Colonic mucosa (tissue), 4 donors: ENCODE results near the gene DCLK3. TPM values are rescaled to one million over a fixed set of nuclear protein-coding genes. Genes with fewer than 3 reads are reported as not detected.

Experiments used
- DNase-seq: peaks from one replicate; pipeline ENCODE4 v3.0.0-alpha.2; 2020
- H3K27ac ChIP-seq: fragments of 200-600 bp; one replicate; pipeline ENCODE4 v1.8.0; 2021
- H3K27me3 ChIP-seq: fragments of 200-600 bp; one replicate; pipeline ENCODE4 v1.8.0; 2021
- H3K36me3 ChIP-seq: fragments of 200-600 bp; one replicate; pipeline ENCODE4 v1.8.0; 2021
- H3K4me1 ChIP-seq: fragments of 200-600 bp; one replicate; pipeline ENCODE4 v1.8.0; 2021; ENCODE audit warnings: mild to moderate bottlenecking
- H3K4me3 ChIP-seq: fragments of 200-600 bp; one replicate; pipeline ENCODE4 v1.8.0; 2021
- H3K9ac ChIP-seq, 2 donors: one replicate each; pipeline ENCODE4 v1.7.0; 2013; ENCODE audit warnings: control low read depth in 2 of 2, low read depth in 2 of 2, low read length in 2 of 2
- H3K9me3 ChIP-seq: fragments of 200-600 bp; one replicate; pipeline ENCODE4 v1.8.0; 2021
- intact Hi-C: fragments of 100-400 bp; cut with DNase I; formaldehyde crosslinking; loops from one replicate; pipeline ENCODE4 v1.14.1; 2022
- total RNA-seq, 2 donors: library from RNA; stranded (reverse); fragmentation: NEBNext Ultra II Directional in 1 of 2; extraction: Animal tissue kit (Norgen Biotek cat#: 25700) in 1 of 2; gene quantifications; one replicate each; pipeline ENCODE4 v1.2.1, GENCODE V29; 2021
- TF ChIP-seq, protein P1 (sequence below): fragments of 200-600 bp; IDR thresholded peaks from one replicate; pipeline ENCODE4 v1.8.0; 2022; ENCODE audit warnings: antibody characterized with exemption, mild to moderate bottlenecking
- donor health status: healthy.
- donor health status: DM: no; HTN: no; CAD: no.
- donor health status: DM: no; HTN: no; CAD: no.

DCLK3 gene
- total RNA-seq, 2 donors from 2014 or later, result 0.11 TPM; not detected in 1

DNA sequence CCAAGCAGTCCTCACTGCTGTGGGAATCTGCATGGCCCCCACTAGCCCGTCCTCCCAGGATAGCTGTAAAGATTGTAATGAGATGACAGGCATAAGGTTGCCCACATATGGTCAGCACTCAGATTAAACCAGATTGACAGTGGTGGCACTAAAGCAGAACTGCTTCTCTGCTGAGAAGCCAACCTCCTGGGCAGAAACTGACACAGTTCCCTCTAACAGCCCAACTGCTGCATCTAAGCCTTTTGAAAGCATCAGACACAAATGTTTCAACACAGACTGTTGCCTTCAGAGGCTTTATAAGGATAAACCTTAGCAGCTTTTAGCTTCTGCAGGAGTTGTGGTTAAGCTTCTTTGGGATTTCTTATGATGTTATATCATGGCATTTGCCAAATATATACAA, 13.0 kb downstream of the DCLK3 start:
- TF ChIP-seq, protein P1, sequence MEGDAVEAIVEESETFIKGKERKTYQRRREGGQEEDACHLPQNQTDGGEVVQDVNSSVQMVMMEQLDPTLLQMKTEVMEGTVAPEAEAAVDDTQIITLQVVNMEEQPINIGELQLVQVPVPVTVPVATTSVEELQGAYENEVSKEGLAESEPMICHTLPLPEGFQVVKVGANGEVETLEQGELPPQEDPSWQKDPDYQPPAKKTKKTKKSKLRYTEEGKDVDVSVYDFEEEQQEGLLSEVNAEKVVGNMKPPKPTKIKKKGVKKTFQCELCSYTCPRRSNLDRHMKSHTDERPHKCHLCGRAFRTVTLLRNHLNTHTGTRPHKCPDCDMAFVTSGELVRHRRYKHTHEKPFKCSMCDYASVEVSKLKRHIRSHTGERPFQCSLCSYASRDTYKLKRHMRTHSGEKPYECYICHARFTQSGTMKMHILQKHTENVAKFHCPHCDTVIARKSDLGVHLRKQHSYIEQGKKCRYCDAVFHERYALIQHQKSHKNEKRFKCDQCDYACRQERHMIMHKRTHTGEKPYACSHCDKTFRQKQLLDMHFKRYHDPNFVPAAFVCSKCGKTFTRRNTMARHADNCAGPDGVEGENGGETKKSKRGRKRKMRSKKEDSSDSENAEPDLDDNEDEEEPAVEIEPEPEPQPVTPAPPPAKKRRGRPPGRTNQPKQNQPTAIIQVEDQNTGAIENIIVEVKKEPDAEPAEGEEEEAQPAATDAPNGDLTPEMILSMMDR, result no peak
- no peak overlapping the region for H3K4me3 ChIP-seq
- no peaks in the 10 kb centered on the region for H3K36me3 ChIP-seq
- no peak overlapping the region for H3K27ac ChIP-seq
- no peak for DNase-seq
- H3K27me3 ChIP-seq, result no peaks in the 10 kb centered on the region
- no peaks in the 10 kb centered on the region for H3K4me1 ChIP-seq
- intact Hi-C loops, result no loop called here
- H3K9me3 ChIP-seq, result no peaks in the 10 kb centered on the region
- H3K9ac ChIP-seq, result no peak overlapping the region

DNA sequence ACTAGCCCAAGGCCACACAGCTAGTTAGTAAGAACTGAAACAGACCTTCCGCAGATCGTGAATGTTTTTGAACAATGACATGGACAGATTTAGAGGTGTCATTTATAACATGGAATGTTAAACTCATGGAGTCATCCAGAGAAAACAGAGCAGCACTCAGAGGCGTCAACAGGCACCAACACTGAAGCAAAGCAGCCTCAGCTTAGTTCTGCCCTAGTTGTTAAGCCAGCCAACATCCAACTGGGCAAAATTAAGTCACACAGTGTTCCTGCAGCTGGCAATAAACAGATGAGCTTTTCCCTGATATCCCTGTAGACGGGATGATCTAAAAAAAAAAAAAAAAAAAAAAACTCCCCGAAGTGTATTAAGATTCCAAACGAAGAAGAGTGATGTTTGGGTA, 13.6 kb downstream of the DCLK3 start:
- TF ChIP-seq, protein P1, result no peak
- Histone ChIP-seq H3K9ac (no peak overlapping the region), H3K4me3 (no peak overlapping the region), H3K4me1 (no peaks in the 10 kb centered on the region), H3K27me3 (no peaks in the 10 kb centered on the region), H3K9me3 (no peaks in the 10 kb centered on the region), H3K36me3 (no peaks in the 10 kb centered on the region), H3K27ac (no peak overlapping the region)
- DNase-seq, result no peak
- intact Hi-C loops, result no loop called here

DNA sequence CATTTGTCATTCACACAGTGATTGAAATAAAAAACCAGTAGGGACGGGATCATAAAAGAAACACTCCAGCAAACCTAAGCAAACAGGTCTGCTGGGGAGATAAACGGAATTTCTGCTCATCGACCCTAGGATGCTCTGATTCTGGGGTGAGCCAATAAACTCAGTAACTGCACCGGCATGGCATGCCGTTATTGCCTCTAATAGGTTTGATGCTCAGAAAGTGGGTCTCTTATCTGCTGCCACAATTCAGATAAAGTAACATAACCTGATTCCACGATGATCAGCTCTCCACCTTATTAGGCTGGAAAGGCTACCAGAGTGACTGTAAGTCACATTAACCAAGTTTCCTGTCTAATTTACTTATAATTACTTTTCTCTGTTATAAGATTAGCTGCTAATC, 19.6 kb downstream of the DCLK3 start:
- TF ChIP-seq, protein P1, result no peak
- Histone ChIP-seq H3K4me1 (no peaks in the 10 kb centered on the region), H3K27me3 (no peaks in the 10 kb centered on the region), H3K36me3 (no peaks in the 10 kb centered on the region), H3K9me3 (no peaks in the 10 kb centered on the region), H3K4me3 (no peak overlapping the region), H3K9ac (no peak overlapping the region), H3K27ac (no peak overlapping the region)
- intact Hi-C loops, result no loop called here
- no peak for DNase-seq

DNA sequence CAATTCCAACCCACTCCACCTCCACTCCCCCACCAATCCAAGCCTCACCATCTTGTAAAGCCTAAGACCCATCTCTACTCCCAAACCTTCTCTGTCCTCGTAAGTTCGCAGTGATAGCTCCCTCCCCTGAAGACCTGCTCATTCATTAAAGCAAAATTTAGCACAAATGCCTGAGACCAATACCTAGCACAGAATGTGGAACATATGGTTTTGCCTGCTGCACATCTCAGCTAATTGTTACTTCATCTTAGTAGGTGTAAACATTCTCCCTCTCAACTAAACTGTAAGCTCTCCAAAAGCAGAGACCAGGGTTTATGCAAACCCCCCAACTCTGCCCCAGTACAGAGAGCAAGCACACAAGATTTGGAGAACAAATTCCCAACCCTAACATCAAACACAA, 20.5 kb downstream of the DCLK3 start:
- Histone ChIP-seq H3K9me3 (no peaks in the 10 kb centered on the region), H3K27ac (no peak overlapping the region), H3K36me3 (no peaks in the 10 kb centered on the region), H3K9ac (no peak overlapping the region), H3K4me3 (no peak overlapping the region), H3K27me3 (no peaks in the 10 kb centered on the region), H3K4me1 (no peaks in the 10 kb centered on the region)
- TF ChIP-seq, protein P1, result no peak
- no peak for DNase-seq
- intact Hi-C loops, result no loop called here

DNA sequence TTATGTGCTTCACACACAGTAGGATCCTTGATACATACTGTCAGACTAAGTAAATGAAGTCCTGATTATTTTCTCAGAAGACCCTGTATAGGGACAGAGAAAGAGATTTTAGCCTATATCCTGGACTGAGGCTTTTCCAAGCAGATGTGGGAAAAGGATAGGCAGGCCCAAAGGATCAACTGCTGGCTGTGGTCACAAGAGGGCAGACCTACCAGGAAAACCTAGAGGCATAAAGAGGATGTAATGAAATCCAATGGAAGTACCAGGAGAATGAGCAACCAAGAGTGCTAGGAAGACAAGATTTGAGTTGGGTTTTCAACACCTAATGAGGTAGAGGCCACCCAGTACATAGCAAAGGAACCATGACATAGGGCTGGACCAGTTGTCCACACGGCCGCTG, 23.1 kb downstream of the DCLK3 start:
- intact Hi-C loops, result no loop called here
- DNase-seq, result no peak
- Histone ChIP-seq H3K4me1 (no peaks in the 10 kb centered on the region), H3K27me3 (no peaks in the 10 kb centered on the region), H3K27ac (no peak overlapping the region), H3K36me3 (no peaks in the 10 kb centered on the region), H3K9ac (no peak overlapping the region), H3K9me3 (no peaks in the 10 kb centered on the region), H3K4me3 (no peak overlapping the region)
- TF ChIP-seq, protein P1, result no peak

DNA sequence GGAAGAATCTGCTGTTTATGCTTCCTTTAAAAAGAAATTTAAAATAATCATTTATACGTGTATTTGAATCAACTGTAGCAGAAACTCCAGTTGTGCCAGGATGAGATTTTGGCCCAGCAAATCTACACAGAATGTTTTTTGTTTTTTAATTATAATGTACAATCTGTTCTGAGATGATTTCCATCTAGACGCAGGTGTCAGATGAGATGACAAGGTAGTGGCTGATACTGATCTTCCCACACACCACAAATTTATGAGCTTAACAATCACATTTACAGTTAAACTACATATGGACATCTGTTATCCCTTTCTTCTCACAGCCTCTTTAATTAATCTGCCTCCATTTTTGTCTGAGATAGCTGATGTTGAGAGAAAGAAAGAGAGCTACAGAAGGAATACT, 23.6 kb downstream of the DCLK3 start:
- no peaks in the 10 kb centered on the region for H3K36me3 ChIP-seq
- TF ChIP-seq, protein P1, result no peak
- no peaks in the 10 kb centered on the region for H3K27me3 ChIP-seq
- no peak overlapping the region for H3K27ac ChIP-seq
- no peak for DNase-seq
- H3K9me3 ChIP-seq, result no peaks in the 10 kb centered on the region
- H3K9ac ChIP-seq, result no peak overlapping the region
- H3K4me3 ChIP-seq, result no peak overlapping the region
- H3K4me1 ChIP-seq, result no peaks in the 10 kb centered on the region
- intact Hi-C loops, result no loop called here
